ENCODE results near the gene MED12. TPM values are rescaled to one million over a fixed set of nuclear protein-coding genes. Genes with fewer than 3 reads are reported as not detected.

Gene MED12
- total and polyA plus RNA-seq, 2 donors (not counting 1 experiment from before 2014, with no cell fraction given): 6.4 to 33.2 TPM

- no peak overlapping the region for H3K4me2 ChIP-seq (ENCODE audit: extremely low read depth, insufficient read depth, low read length)
- no peaks in the 10 kb centered on the region for H3K36me3 ChIP-seq (ENCODE audit: control insufficient read depth, insufficient read depth, low read length)
- H3K79me2 ChIP-seq (ENCODE audit: control insufficient read depth, insufficient read depth, low read length): no peaks in the 10 kb centered on the region
- H3K27ac ChIP-seq (ENCODE audit: insufficient read depth, low read length): no peak overlapping the region
- H4K20me1 ChIP-seq (ENCODE audit: control insufficient read depth, extremely low read depth, insufficient read depth, low read length): no peaks in the 10 kb centered on the region
- DNase-seq (ENCODE audit: low read depth in 2 of 2): no peak
- no peaks in the 10 kb centered on the region for H3K4me1 ChIP-seq (ENCODE audit: control insufficient read depth, extremely low read depth, insufficient read depth, low read length)
- TF ChIP-seq EZH2 (IDR thresholded peaks at IDR 0.05; ENCODE audit: low read length, missing control alignments) (no peak), CTCF (conservative IDR thresholded peaks at IDR 0.05 in 1 of 2, IDR thresholded peaks at IDR 0.05 in 1 of 2; ENCODE audit: low read depth in 1 of 2, low read length in 2 of 2) (no peak)
- H2AFZ ChIP-seq (ENCODE audit: low read length): no peak overlapping the region
- H3K9ac ChIP-seq (ENCODE audit: insufficient read depth, low read length): no peak overlapping the region
- no peak overlapping the region for H3K4me3 ChIP-seq (replicated peaks in 1 of 4; ENCODE audit: control extremely low read depth in 1 of 4, insufficient read depth in 1 of 4, low read depth in 3 of 4, low read length in 4 of 4)
- no peaks in the 10 kb centered on the region for H3K27me3 ChIP-seq (ENCODE audit: control insufficient read depth, insufficient read depth, low read length)
- H3K9me3 ChIP-seq (ENCODE audit: control insufficient read depth, insufficient read depth, low read depth, low read length): no peaks in the 10 kb centered on the region
Observed at GRCh38 chrX:71160475-71160874, 42.1 kb downstream of the MED12 start.

- Histone ChIP-seq H3K27me3 (ENCODE audit: control insufficient read depth, insufficient read depth, low read length) (no peaks in the 10 kb centered on the region), H3K4me3 (replicated peaks in 1 of 4; ENCODE audit: control extremely low read depth in 1 of 4, insufficient read depth in 1 of 4, low read depth in 3 of 4, low read length in 4 of 4) (no peak overlapping the region), H4K20me1 (ENCODE audit: control insufficient read depth, extremely low read depth, insufficient read depth, low read length) (no peaks in the 10 kb centered on the region), H2AFZ (ENCODE audit: low read length) (no peak overlapping the region), H3K79me2 (ENCODE audit: control insufficient read depth, insufficient read depth, low read length) (no peaks in the 10 kb centered on the region), H3K36me3 (ENCODE audit: control insufficient read depth, insufficient read depth, low read length) (no peaks in the 10 kb centered on the region), H3K9ac (ENCODE audit: insufficient read depth, low read length) (no peak overlapping the region), H3K4me2 (ENCODE audit: extremely low read depth, insufficient read depth, low read length) (no peak overlapping the region), H3K27ac (ENCODE audit: insufficient read depth, low read length) (no peak overlapping the region), H3K9me3 (ENCODE audit: control insufficient read depth, insufficient read depth, low read depth, low read length) (no peaks in the 10 kb centered on the region), H3K4me1 (ENCODE audit: control insufficient read depth, extremely low read depth, insufficient read depth, low read length) (no peaks in the 10 kb centered on the region)
- no peak for TF ChIP-seq CTCF (conservative IDR thresholded peaks at IDR 0.05 in 1 of 2, IDR thresholded peaks at IDR 0.05 in 1 of 2; ENCODE audit: low read depth in 1 of 2, low read length in 2 of 2)
- no peak for DNase-seq (ENCODE audit: low read depth in 2 of 2)
Observed at GRCh38 chrX:71162981-71163380, 44.6 kb downstream of the MED12 start.

GRCh38 chrX:71164071-71164470 lies 45.7 kb downstream of the MED12 start:
- H3K79me2 ChIP-seq (ENCODE audit: control insufficient read depth, insufficient read depth, low read length): no peaks in the 10 kb centered on the region
- H3K4me2 ChIP-seq (ENCODE audit: extremely low read depth, insufficient read depth, low read length): no peak overlapping the region
- no peak for DNase-seq (ENCODE audit: low read depth in 2 of 2)
- TF ChIP-seq CTCF (conservative IDR thresholded peaks at IDR 0.05 in 1 of 2, IDR thresholded peaks at IDR 0.05 in 1 of 2; ENCODE audit: low read depth in 1 of 2, low read length in 2 of 2): no peak
- no peak for TF ChIP-seq EZH2 (IDR thresholded peaks at IDR 0.05; ENCODE audit: low read length, missing control alignments)
- H4K20me1 ChIP-seq (ENCODE audit: control insufficient read depth, extremely low read depth, insufficient read depth, low read length): no peaks in the 10 kb centered on the region
- no peak overlapping the region for H3K27ac ChIP-seq (ENCODE audit: insufficient read depth, low read length)
- no peaks in the 10 kb centered on the region for H3K4me1 ChIP-seq (ENCODE audit: control insufficient read depth, extremely low read depth, insufficient read depth, low read length)
- no peaks in the 10 kb centered on the region for H3K27me3 ChIP-seq (ENCODE audit: control insufficient read depth, insufficient read depth, low read length)
- no peaks in the 10 kb centered on the region for H3K9me3 ChIP-seq (ENCODE audit: control insufficient read depth, insufficient read depth, low read depth, low read length)
- H3K4me3 ChIP-seq (replicated peaks in 1 of 4; ENCODE audit: control extremely low read depth in 1 of 4, insufficient read depth in 1 of 4, low read depth in 3 of 4, low read length in 4 of 4): no peak overlapping the region
- H3K9ac ChIP-seq (ENCODE audit: insufficient read depth, low read length): no peak overlapping the region
- no peak overlapping the region for H2AFZ ChIP-seq (ENCODE audit: low read length)
- no peaks in the 10 kb centered on the region for H3K36me3 ChIP-seq (ENCODE audit: control insufficient read depth, insufficient read depth, low read length)

Measured in fibroblast of lung (primary cell).